Liver (tissue), 9 donors: ENCODE data around the gene RIPK1. TPM values are rescaled to one million over a fixed set of nuclear protein-coding genes. Genes with fewer than 3 reads are reported as not detected.

Experiments
- DNase-seq: peaks from one replicate; pipeline ENCODE4 v3.0.0-alpha.2; 2017; ENCODE audit warnings: low spot score
- H3K27ac ChIP-seq, 2 donors: one replicate each; pipeline ENCODE4 v1.7.0; 2013; ENCODE audit warnings: inconsistent platforms in 2 of 2, low read length in 2 of 2, control low read depth in 1 of 2, low read depth in 1 of 2, mild to moderate bottlenecking in 1 of 2
- H3K27me3 ChIP-seq, 4 donors: one replicate each; pipeline versions ENCODE4 v1.6.1 to v1.7.0; 2013; ENCODE audit warnings: low read length in 3 of 4, inconsistent platforms in 1 of 4, mild to moderate bottlenecking in 1 of 4, moderate library complexity in 1 of 4; ENCODE audit not compliant: control insufficient read depth in 4 of 4, insufficient read depth in 4 of 4
- H3K36me3 ChIP-seq, 4 donors: one replicate each; pipeline versions ENCODE4 v1.6.1 to v1.7.0; 2013; ENCODE audit warnings: low read length in 3 of 4, mild to moderate bottlenecking in 3 of 4, low read depth in 1 of 4, moderate library complexity in 1 of 4; ENCODE audit not compliant: control insufficient read depth in 4 of 4, insufficient read depth in 3 of 4
- H3K4me1 ChIP-seq, 4 donors: one replicate each; pipeline versions ENCODE4 v1.6.1 to v1.7.0; 2013; ENCODE audit warnings: low read length in 3 of 4, mild to moderate bottlenecking in 3 of 4, moderate library complexity in 1 of 4; ENCODE audit not compliant: control insufficient read depth in 4 of 4, insufficient read depth in 4 of 4
- H3K4me3 ChIP-seq, 3 donors: one replicate each; pipeline versions ENCODE4 v1.6.1 to v1.7.0; 2013; ENCODE audit warnings: low read length in 3 of 3, control low read depth in 1 of 3, low read depth in 1 of 3, mild to moderate bottlenecking in 1 of 3
- H3K9ac ChIP-seq, 2 donors: one replicate each; pipeline ENCODE4 v1.7.0; 2013; ENCODE audit warnings: low read length in 2 of 2, mild to moderate bottlenecking in 2 of 2, moderate library complexity in 2 of 2, control low read depth in 1 of 2, low read depth in 1 of 2
- H3K9me3 ChIP-seq, 4 donors: one replicate each; pipeline versions ENCODE4 v1.6.1 to v1.7.0; 2013; ENCODE audit warnings: low read length in 3 of 4; ENCODE audit not compliant: control insufficient read depth in 4 of 4
- EGR1 ChIP-seq, 2 donors: IDR thresholded peaks; 2 replicates each; pipeline ENCODE4 v1.6.1; 2016 to 2018; ENCODE audit warnings: antibody characterized with exemption in 2 of 2, low read depth in 2 of 2
- FOXA1 ChIP-seq: IDR thresholded peaks from 2 replicates; pipeline ENCODE4 v1.6.1; 2016; ENCODE audit warnings: antibody characterized with exemption
- FOXA2 ChIP-seq: IDR thresholded peaks from 2 replicates; pipeline ENCODE4 v1.6.1; 2016; ENCODE audit warnings: antibody characterized with exemption
- GABPA ChIP-seq, 2 donors: IDR thresholded peaks in 1 of 2; conservative IDR thresholded peaks in 1 of 2; 2 replicates each; pipeline ENCODE4 v1.6.1; 2016; ENCODE audit warnings: antibody characterized with exemption in 2 of 2, mild to moderate bottlenecking in 1 of 2, moderate library complexity in 1 of 2
- HNF4A ChIP-seq, 2 donors: conservative IDR thresholded peaks; 2 replicates each; pipeline ENCODE4 v1.6.1; 2016; ENCODE audit warnings: antibody characterized with exemption in 2 of 2, mild to moderate bottlenecking in 2 of 2
- HNF4G ChIP-seq: IDR thresholded peaks from 2 replicates; pipeline ENCODE4 v1.6.1; 2016; ENCODE audit warnings: antibody characterized with exemption
- JUND ChIP-seq, 2 donors: IDR thresholded peaks; 2 replicates each; pipeline ENCODE4 v1.6.1; 2016; ENCODE audit warnings: antibody characterized with exemption in 2 of 2
- NR2F2 ChIP-seq: IDR thresholded peaks from 2 replicates; pipeline ENCODE4 v1.6.1; 2016; ENCODE audit warnings: antibody characterized with exemption
- RAD21 ChIP-seq, 2 donors: IDR thresholded peaks; 2 replicates each; pipeline ENCODE4 v1.6.1; 2016; ENCODE audit warnings: antibody characterized with exemption in 2 of 2, mild to moderate bottlenecking in 2 of 2
- RXRA ChIP-seq, 2 donors: IDR thresholded peaks; 2 replicates each; pipeline ENCODE4 v1.6.1; 2017 to 2018; ENCODE audit warnings: antibody characterized with exemption in 2 of 2, mild to moderate bottlenecking in 1 of 2
- SP1 ChIP-seq: IDR thresholded peaks from 2 replicates; pipeline ENCODE4 v1.6.1; 2018; ENCODE audit warnings: antibody characterized with exemption, mild to moderate bottlenecking
- WGBS: extraction: QIAGEN DNeasy Blood & Tissue Kit; methylation state at CpG from one replicate; pipeline ENCODE4 v1.1.7; 2013; 5-methylcytosine and 5-hydroxymethylcytosine counted together
- polyA plus RNA-seq, 2 donors: library from polyadenylated mRNA; stranded (reverse) in 1 of 2; unstranded in 1 of 2; fragments of 200-250 nt in 1 of 2; fragments of >200 nt in 1 of 2; fragmentation: Nextera tagmentation in 1 of 2; extraction: Ambion mirVana in 1 of 2; gene quantifications; one replicate each; pipeline versions ENCODE4 v1.2.1 to v1.2.3, GENCODE V29; 2013 to 2015
- total RNA-seq, 2 donors: library from RNA; depleted of rRNA; stranded (reverse); fragments of >200 nt; gene quantifications; one replicate each; pipeline ENCODE4 v1.2.3, GENCODE V29; 2014
- TF ChIP-seq, protein P1 (sequence below): IDR thresholded peaks from 2 replicates; pipeline ENCODE4 v1.6.1; 2016; ENCODE audit warnings: antibody characterized with exemption, mild to moderate bottlenecking
- TF ChIP-seq, protein P2 (sequence below): fragments of 150-350 bp; IDR thresholded peaks from 2 replicates; pipeline ENCODE4 v1.5.1; 2017; ENCODE audit warnings: improper control_type of control experiment, low read depth, low read length; ENCODE audit not compliant: missing input control
- TF ChIP-seq, protein P3 (sequence below): IDR thresholded peaks from 2 replicates; pipeline ENCODE4 v1.6.1; 2016; ENCODE audit warnings: antibody characterized with exemption
- TF ChIP-seq, protein P4 (sequence below): IDR thresholded peaks from 2 replicates; pipeline ENCODE4 v1.6.1; 2016; ENCODE audit warnings: antibody characterized with exemption
- TF ChIP-seq, protein P5 (sequence below): IDR thresholded peaks from 2 replicates; pipeline ENCODE4 v1.6.1; 2016; ENCODE audit warnings: antibody characterized with exemption
- donor health status: healthy.
- donor health status: healthy.
- donor health status: healthy.
- donor health status: healthy.
- donor health status: healthy.

Gene RIPK1
- total and polyA plus RNA-seq, 4 donors: 6.7 to 27.2 (median 13.3) TPM

DNA sequence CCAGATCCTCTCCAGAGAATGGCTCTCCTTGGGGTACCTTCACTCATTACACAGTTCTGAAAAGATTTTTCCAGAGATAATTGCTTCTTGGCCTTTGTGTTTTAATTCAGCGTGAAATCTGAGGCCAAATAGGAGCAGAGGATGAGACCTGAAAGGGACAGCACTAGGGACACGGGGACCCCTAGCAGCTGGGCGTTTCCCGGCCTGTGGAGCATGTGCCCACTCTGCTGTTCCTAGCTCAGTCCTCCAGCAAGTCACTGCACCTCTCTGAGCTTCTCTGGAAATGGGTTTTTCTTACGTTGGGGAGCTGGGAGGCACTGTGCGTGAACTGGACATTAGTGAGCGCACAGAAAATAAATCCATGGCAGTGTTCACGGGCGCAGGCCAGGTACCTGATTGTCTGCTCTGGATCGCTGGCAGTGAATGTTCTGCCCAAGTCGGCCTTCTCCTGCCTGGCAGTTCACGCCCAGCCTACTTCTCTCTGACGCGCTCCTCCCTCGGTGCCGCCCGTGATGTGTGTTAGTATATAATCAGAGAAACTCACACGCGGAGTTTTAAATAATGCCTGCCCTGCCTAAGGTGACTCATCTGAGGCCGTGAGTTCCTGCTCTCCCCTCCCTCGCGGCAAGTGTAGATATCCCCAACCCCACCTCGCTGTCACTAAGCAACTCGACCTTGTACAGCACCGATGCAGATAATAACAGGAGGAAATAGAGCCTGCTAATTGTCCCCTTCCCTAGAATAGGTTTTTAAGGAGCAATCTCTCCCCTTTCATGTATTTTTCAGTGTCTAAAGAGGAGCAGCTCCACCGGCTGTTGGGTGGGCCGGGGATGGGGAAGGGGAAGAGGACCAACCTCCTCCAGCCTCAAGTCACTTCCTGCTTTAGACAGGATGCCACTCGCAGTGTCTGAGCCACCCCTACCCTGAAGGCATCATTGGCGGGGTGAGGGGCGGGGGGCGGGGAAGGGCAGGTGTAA, 91.8 kb downstream of the RIPK1 start (continued):
- TF ChIP-seq, protein P1, sequence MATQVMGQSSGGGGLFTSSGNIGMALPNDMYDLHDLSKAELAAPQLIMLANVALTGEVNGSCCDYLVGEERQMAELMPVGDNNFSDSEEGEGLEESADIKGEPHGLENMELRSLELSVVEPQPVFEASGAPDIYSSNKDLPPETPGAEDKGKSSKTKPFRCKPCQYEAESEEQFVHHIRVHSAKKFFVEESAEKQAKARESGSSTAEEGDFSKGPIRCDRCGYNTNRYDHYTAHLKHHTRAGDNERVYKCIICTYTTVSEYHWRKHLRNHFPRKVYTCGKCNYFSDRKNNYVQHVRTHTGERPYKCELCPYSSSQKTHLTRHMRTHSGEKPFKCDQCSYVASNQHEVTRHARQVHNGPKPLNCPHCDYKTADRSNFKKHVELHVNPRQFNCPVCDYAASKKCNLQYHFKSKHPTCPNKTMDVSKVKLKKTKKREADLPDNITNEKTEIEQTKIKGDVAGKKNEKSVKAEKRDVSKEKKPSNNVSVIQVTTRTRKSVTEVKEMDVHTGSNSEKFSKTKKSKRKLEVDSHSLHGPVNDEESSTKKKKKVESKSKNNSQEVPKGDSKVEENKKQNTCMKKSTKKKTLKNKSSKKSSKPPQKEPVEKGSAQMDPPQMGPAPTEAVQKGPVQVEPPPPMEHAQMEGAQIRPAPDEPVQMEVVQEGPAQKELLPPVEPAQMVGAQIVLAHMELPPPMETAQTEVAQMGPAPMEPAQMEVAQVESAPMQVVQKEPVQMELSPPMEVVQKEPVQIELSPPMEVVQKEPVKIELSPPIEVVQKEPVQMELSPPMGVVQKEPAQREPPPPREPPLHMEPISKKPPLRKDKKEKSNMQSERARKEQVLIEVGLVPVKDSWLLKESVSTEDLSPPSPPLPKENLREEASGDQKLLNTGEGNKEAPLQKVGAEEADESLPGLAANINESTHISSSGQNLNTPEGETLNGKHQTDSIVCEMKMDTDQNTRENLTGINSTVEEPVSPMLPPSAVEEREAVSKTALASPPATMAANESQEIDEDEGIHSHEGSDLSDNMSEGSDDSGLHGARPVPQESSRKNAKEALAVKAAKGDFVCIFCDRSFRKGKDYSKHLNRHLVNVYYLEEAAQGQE: no peak
- TF ChIP-seq, protein P2, sequence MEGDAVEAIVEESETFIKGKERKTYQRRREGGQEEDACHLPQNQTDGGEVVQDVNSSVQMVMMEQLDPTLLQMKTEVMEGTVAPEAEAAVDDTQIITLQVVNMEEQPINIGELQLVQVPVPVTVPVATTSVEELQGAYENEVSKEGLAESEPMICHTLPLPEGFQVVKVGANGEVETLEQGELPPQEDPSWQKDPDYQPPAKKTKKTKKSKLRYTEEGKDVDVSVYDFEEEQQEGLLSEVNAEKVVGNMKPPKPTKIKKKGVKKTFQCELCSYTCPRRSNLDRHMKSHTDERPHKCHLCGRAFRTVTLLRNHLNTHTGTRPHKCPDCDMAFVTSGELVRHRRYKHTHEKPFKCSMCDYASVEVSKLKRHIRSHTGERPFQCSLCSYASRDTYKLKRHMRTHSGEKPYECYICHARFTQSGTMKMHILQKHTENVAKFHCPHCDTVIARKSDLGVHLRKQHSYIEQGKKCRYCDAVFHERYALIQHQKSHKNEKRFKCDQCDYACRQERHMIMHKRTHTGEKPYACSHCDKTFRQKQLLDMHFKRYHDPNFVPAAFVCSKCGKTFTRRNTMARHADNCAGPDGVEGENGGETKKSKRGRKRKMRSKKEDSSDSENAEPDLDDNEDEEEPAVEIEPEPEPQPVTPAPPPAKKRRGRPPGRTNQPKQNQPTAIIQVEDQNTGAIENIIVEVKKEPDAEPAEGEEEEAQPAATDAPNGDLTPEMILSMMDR: no peak

DNA sequence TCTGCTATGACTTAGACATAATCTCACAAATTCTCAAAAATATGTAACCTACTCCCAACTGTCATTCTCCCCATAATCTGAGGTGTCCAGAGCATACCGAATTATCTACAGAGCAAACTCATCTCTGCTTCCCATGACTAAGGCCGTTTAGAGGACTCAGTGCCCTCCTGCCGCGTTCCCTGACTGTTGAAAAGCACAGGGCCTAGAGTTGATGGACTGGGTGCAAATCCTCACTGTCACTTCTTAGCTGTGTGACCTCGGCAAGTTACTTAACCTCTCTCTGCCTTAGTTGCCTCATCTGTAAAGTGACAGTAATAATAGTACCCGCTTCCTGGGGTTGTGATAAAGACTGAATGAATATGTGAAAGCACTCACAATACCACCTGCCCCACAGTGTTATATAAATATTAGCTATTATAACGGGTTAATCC, 93.8 kb downstream of the RIPK1 start:
- no peak for TF ChIP-seq FOXA1
- no peak for TF ChIP-seq RXRA (IDR thresholded peaks at IDR 0.05)
- no peak for TF ChIP-seq RAD21 (IDR thresholded peaks at IDR 0.05)
- TF ChIP-seq GABPA (IDR thresholded peaks at IDR 0.05 in 1 of 2, conservative IDR thresholded peaks at IDR 0.05 in 1 of 2): no peak
- no peak for TF ChIP-seq JUND (IDR thresholded peaks at IDR 0.05)
- TF ChIP-seq, protein P3, sequence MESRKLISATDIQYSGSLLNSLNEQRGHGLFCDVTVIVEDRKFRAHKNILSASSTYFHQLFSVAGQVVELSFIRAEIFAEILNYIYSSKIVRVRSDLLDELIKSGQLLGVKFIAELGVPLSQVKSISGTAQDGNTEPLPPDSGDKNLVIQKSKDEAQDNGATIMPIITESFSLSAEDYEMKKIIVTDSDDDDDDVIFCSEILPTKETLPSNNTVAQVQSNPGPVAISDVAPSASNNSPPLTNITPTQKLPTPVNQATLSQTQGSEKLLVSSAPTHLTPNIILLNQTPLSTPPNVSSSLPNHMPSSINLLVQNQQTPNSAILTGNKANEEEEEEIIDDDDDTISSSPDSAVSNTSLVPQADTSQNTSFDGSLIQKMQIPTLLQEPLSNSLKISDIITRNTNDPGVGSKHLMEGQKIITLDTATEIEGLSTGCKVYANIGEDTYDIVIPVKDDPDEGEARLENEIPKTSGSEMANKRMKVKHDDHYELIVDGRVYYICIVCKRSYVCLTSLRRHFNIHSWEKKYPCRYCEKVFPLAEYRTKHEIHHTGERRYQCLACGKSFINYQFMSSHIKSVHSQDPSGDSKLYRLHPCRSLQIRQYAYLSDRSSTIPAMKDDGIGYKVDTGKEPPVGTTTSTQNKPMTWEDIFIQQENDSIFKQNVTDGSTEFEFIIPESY: no peak
- DNase-seq: peak; percentile 56
- peaks cover 0 to 13% (median 4%) of the 10 kb centered on the region in 4 donors for H3K4me1 ChIP-seq
- peak overlapping the region in 1 of 2 donors; percentile 75 for H3K27ac ChIP-seq
- peak overlapping the region in 1 of 3 donors; percentile 78 for H3K4me3 ChIP-seq
- H3K36me3 ChIP-seq: no peaks in the 10 kb centered on the region
- H3K9ac ChIP-seq: no peak overlapping the region
- 71% methylated on average over 7 of the region's 7 CpGs for WGBS
- no peaks in the 10 kb centered on the region for H3K9me3 ChIP-seq
- no peaks in the 10 kb centered on the region for H3K27me3 ChIP-seq

DNA sequence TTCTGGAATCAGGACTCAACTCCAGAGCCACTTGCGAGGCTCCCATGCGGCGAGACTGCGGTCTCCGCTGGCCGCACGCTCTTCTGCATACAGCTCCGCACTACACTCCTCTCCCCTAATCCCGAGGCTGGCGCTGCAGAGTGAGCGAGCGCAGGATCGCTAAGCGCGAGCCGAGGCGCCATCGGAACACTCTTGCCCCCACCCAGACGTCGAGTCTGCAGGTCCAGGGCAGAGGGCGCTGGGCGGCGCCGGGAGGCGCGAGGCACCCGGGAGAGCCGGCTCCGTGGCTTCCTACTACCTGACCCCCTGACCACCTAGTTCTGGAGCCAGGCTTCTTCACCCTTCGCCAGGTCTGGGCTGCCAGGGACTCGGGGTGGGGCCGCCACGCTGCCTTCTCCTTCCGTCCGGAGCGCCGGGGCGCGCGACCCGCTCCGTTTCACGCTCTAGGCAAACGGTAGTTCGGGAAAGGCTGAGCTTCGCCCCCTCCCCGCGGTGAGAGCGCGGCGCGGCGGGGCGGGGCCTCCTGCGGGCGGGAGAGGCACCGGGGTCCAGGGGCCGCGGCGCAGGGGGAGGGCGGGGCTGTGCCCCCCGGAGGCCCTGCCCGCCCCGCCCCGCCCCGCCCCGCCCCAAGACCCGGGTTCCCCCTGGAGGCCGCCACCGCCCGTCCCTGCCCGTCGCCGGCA, 94.4 kb downstream of the RIPK1 start:
- peaks cover 0 to 13% (median 4%) of the 10 kb centered on the region in 4 donors for H3K4me1 ChIP-seq
- TF ChIP-seq, protein P4, sequence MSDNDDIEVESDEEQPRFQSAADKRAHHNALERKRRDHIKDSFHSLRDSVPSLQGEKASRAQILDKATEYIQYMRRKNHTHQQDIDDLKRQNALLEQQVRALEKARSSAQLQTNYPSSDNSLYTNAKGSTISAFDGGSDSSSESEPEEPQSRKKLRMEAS: no peak
- TF ChIP-seq RAD21 (IDR thresholded peaks at IDR 0.05) (peak; percentile 33 to 64), SP1 (peak; percentile 66), FOXA1 (no peak), GABPA (IDR thresholded peaks at IDR 0.05 in 1 of 2, conservative IDR thresholded peaks at IDR 0.05 in 1 of 2) (no peak), EGR1 (IDR thresholded peaks at IDR 0.05; ENCODE audit: low read depth in 2 of 2) (no peak), NR2F2 (no peak), HNF4G (no peak), RXRA (IDR thresholded peaks at IDR 0.05) (peak in 1 of 2 donors; percentile 13), JUND (IDR thresholded peaks at IDR 0.05) (no peak), HNF4A (conservative IDR thresholded peaks at IDR 0.05) (peak; percentile 76 to 77), FOXA2 (no peak)
- TF ChIP-seq, protein P5, sequence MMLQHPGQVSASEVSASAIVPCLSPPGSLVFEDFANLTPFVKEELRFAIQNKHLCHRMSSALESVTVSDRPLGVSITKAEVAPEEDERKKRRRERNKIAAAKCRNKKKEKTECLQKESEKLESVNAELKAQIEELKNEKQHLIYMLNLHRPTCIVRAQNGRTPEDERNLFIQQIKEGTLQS: no peak
- TF ChIP-seq, protein P2: no peak

More for the DNA sequence above, 94.4 kb downstream of the RIPK1 start:
- Histone ChIP-seq H3K4me3 (peak overlapping the region; percentile 59 to 85 (median 78)), H3K9me3 (no peaks in the 10 kb centered on the region), H3K36me3 (no peaks in the 10 kb centered on the region), H3K9ac (peak overlapping the region in 1 of 2 donors; percentile 53), H3K27me3 (no peaks in the 10 kb centered on the region), H3K27ac (peak overlapping the region; percentile 75 to 84)
- under 1% methylated on average over 74 of the region's 74 CpGs for WGBS
- peak; percentile 77 for DNase-seq
